Hippocampal formation (tissue), 2 donors: Measurements from ENCODE around the gene KCNAB2.
A peak's percentile ranks its signal among the peaks of the same experiment; 100 is the strongest.

Experiments
- DNase-seq, 2 donors: peaks; one replicate each; lab custom pipeline; 2025; lab: John Stamatoyannopoulos, UW

The KCNAB2 gene

GRCh38 chr1:6082430-6082971 lies 36.8 kb downstream of the KCNAB2 start:
- DNase-seq = peak in 1 of 2 donors; percentile 50

- no peak for DNase-seq
Observed at GRCh38 chr1:6083385-6083784, 37.7 kb downstream of the KCNAB2 start.

- DNase-seq = peak; percentile 16 to 57
Observed at GRCh38 chr1:6083801-6084446, 38.2 kb downstream of the KCNAB2 start.

GRCh38 chr1:6084781-6085495 lies 39.2 kb downstream of the KCNAB2 start:
- no peak for DNase-seq

GRCh38 chr1:6085666-6086065 lies 40.0 kb downstream of the KCNAB2 start:
- DNase-seq = no peak

GRCh38 chr1:6086358-6086757 lies 40.7 kb downstream of the KCNAB2 start:
- no peak for DNase-seq

GRCh38 chr1:6086762-6087376 lies 41.2 kb downstream of the KCNAB2 start:
- DNase-seq = no peak

- DNase-seq = no peak
Observed at GRCh38 chr1:6087377-6087772, 41.7 kb downstream of the KCNAB2 start.

- no peak for DNase-seq
Observed at GRCh38 chr1:6087958-6088357, 42.3 kb downstream of the KCNAB2 start.

- DNase-seq = no peak
Observed at GRCh38 chr1:6088956-6089355, 43.3 kb downstream of the KCNAB2 start.

- no peak for DNase-seq
Observed at GRCh38 chr1:6090288-6090687, 44.6 kb downstream of the KCNAB2 start.

GRCh38 chr1:6090996-6091822 lies 45.5 kb downstream of the KCNAB2 start:
- DNase-seq = no peak

- no peak for DNase-seq
Observed at GRCh38 chr1:6091823-6092109, 46.1 kb downstream of the KCNAB2 start.

- DNase-seq = no peak
Observed at GRCh38 chr1:6092211-6092610, 46.5 kb downstream of the KCNAB2 start.

- no peak for DNase-seq
Observed at GRCh38 chr1:6093071-6093470, 47.4 kb downstream of the KCNAB2 start.

GRCh38 chr1:6093611-6094010 lies 47.9 kb downstream of the KCNAB2 start:
- DNase-seq = no peak

GRCh38 chr1:6094246-6094645 lies 48.6 kb downstream of the KCNAB2 start:
- DNase-seq = no peak

- no peak for DNase-seq
Observed at GRCh38 chr1:6094801-6095505, 49.3 kb downstream of the KCNAB2 start.

GRCh38 chr1:6095511-6096242 lies 50.0 kb downstream of the KCNAB2 start:
- no peak for DNase-seq

GRCh38 chr1:6096243-6097116 lies 50.8 kb downstream of the KCNAB2 start:
- DNase-seq = no peak
